Activated CD4-positive, alpha-beta T cell treated with anti-CD3 and anti-CD28 coated beads, Interleukin-10, Interleukin-2, amounts not matched to agents 100 ng/mL and 50 ng/mL, durations not matched to agents 16 hours and 8 hours (primary cell): Measurements from ENCODE around the gene TRH.
A peak's percentile ranks its signal among the peaks of the same experiment; 100 is the strongest.

Experiments used
- DNase-seq: peaks from one replicate; pipeline ENCODE4 v3.0.0-alpha.2; 2020

The TRH gene, protein sequence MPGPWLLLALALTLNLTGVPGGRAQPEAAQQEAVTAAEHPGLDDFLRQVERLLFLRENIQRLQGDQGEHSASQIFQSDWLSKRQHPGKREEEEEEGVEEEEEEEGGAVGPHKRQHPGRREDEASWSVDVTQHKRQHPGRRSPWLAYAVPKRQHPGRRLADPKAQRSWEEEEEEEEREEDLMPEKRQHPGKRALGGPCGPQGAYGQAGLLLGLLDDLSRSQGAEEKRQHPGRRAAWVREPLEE

DNA sequence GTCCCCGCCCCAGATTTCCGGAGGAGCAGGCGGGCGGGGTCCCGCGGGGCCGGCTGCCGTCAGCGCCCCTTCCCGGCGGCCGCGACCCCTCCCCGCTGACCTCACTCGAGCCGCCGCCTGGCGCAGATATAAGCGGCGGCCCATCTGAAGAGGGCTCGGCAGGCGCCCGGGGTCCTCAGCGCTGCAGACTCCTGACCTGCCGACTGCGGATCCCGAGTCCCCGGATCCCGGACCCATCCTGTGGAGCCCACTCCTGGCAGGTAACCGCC, at the start of gene TRH:
TRH (plus strand) TSS at position 157 of the 269 bp plus-strand sequence. CDS start 1,097 bp downstream, outside the sequence.
- no peak for DNase-seq

- DNase-seq, result no peak
Observed at GRCh38 chr3:129927072-129927471, 47.4 kb upstream of the TRH start.

DNA sequence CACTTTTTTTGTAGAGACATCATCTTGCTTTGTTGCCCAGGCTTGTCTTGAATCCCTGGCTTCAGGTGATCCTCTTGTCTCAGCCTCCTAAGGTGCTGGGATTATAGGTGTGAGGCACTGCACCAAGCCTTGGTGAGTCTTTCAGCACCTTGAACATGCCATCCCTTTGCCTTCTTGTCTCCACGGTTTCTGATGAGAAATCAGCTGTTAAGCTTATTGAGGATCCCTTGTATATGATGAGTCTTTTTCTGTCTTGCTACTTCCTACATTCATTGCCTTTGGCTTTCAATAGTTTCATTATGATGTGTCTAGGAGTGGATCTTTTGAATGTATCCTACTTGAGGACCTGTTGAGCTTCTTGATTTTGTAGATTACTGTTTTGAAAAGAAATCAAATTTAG, 45.1 kb upstream of the TRH start:
- DNase-seq, result no peak

- DNase-seq, result no peak
Observed at GRCh38 chr3:129933471-129933870, 41.0 kb upstream of the TRH start.

- DNase-seq, result peak; percentile 32
Observed at GRCh38 chr3:129934234-129935123, 40.0 kb upstream of the TRH start.

DNA sequence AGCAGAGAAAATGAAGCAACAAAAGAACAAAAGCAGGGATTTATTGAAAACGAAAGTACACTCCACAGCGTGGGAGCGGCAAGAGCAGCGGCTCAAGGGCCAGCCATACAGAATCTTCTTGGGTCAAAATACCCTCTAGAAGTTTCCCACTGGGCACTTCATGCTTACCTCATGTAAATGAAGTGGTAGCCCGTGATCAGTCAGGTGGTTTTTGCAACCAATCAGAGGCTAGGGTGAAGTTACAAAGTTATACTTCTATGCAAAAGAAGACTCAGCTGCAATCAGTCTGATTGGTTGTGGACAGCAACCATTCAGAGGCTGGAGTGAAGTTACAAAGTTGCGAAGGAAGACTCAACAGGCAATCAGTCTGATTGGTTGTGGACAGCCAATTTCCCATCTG, 37.8 kb upstream of the TRH start:
- peak; percentile 28 for DNase-seq

- no peak for DNase-seq
Observed at GRCh38 chr3:129937717-129938116, 36.8 kb upstream of the TRH start.

- no peak for DNase-seq
Observed at GRCh38 chr3:129938140-129938930, 36.2 kb upstream of the TRH start.

- no peak for DNase-seq
Observed at GRCh38 chr3:129940086-129940485, 34.4 kb upstream of the TRH start.

- peak; percentile 49 for DNase-seq
Observed at GRCh38 chr3:129942296-129942695, 32.2 kb upstream of the TRH start.

- no peak for DNase-seq
Observed at GRCh38 chr3:129943020-129943419, 31.5 kb upstream of the TRH start.

DNA sequence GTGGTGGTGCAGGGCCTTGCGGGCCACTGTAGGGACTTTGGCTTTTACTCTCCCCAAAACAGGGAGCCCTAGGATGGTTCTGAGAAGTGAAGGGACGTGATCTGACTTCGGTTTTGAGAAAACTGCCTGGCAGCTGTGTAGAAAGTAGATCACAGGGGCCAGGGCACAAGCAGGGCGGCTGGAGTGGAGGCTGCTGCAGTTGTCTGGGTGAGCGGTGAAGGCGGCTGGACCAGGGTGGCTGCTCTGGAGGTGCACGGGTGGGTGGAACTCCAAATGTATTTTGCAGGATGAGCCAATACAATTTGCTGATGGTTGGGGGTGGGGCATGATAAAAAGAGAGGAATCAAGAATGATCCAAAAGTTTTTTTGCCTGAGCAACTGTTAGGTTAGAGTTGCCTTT, 29.8 kb upstream of the TRH start:
- DNase-seq, result no peak

- no peak for DNase-seq
Observed at GRCh38 chr3:129947538-129948240, 26.8 kb upstream of the TRH start.

GRCh38 chr3:129950318-129951046, 24.0 kb upstream of the TRH start:
- no peak for DNase-seq

DNA sequence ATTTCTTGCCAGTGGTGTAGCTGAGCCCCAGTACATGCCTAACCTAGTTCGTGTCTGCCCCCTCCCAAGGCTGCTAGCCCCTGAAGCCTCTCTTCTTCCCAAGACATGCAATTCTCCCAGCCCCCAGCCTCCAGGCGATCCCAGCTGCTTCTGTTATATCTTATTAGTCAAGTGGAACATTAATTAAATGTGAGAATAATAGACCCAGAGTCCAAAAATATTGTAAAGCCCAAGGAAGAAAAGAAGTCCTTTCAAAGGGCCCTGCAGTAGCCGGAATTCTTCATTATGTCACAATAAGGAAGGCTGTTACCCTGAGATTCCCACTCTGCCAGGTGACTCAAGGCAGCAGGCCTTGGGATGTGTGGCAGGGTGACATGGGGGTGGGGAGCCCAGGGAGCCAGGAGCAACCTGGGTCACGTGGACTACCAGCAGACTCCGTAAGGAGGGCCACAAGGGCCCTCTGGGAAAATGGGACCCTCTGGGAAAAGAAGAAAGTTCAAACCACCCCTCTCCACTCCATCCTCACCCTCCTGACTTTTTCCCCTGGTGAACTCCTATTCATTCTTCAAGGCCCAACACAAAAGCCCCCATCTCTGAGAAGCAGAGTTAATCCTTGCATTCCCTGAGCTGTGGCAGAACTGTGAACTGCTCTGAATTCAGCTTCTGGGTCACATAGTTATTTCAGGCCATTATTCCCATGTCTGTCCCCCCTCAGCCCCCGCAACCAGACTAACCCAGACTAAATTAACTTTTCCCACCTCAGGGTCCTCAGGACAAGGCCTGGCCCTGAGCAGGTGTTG, 21.8 kb upstream of the TRH start:
- no peak for DNase-seq

- DNase-seq, result no peak
Observed at GRCh38 chr3:129953621-129954020, 20.9 kb upstream of the TRH start.

GRCh38 chr3:129954514-129954913, 20.0 kb upstream of the TRH start:
- DNase-seq, result no peak

DNA sequence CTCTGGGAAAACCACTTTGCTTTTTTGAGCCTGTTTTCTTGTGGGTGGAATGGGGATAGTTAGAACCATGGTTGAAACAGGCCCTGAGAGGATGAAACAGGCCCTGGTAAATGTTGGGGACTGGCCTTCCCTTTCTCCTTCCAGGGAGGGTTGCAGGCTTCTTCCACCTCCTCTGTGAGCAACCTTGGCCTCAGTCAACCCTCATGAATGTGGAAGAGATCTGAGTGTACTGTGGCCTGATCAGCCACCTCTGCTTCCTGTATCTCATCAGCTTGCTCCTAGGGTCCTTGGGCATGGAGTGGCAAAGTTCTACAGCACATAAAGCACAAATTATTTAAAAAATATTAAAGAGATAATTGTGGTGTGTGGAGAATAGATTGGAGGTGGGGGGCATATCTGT, 17.6 kb upstream of the TRH start:
- no peak for DNase-seq

DNA sequence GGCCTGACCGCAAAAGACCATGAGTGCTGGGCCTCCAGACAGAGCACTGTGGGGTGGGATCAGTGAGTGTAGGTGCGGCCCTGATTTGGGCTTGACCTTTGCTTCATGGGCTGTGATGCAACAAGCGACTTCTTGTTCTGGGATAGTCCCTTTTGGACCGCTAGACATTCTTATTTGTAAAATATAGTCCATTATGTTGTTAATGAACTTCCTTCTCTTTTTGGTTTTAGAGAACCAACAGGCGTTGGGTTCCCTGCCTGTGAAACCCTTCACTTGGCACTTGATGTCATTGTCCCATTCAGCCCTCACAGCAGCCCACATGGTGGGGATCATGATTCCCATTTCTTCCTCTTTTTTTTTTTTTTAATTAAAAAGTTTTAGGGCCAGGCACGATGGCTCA, 15.8 kb upstream of the TRH start:
- DNase-seq, result no peak

- no peak for DNase-seq
Observed at GRCh38 chr3:129961141-129961541, 13.4 kb upstream of the TRH start.

- DNase-seq, result no peak
Observed at GRCh38 chr3:129962600-129962999, 11.9 kb upstream of the TRH start.

DNA sequence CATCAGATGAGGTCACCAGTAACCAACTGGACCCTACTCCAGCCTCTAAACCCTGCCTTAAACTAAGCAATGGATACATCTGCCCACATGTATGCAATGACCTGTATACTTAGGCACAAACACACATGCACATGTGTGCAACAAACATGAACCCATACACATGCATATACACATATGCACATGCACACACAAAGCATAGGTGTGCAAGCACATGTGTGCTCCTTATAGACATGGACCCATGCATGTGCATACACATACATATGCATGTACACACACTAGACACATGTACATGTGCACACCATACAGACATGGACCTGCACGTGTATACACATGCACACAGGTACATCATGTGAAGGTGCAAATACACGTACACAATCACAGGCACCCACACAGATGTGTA, 8.6 kb upstream of the TRH start:
- DNase-seq, result no peak
